ENCODE results near the gene HBG1.

DNA sequence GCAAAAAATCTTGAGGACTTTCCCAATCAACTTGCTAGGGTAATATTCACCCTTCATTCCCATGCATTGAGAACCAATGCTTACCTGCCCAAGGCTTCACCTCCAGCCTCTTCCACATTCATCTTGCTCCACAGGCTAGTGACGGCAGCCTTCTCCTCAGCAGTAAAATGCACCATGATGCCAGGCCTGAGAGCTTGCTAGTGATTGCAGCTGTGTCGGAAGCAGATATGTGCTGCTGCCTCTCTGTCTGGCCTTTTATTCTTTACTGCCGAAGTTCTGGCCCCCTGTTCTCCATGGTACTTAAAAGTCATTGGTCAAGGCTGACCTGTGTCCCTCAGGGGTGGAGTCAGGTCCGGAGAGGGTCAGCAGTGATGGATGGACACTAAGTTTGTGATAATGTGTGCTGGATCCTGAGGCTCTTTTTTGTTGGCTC is 20.1 kb upstream of the HBG1 start, which contains the start of gene HBE1:
- TF ChIP-seq, protein P1, sequence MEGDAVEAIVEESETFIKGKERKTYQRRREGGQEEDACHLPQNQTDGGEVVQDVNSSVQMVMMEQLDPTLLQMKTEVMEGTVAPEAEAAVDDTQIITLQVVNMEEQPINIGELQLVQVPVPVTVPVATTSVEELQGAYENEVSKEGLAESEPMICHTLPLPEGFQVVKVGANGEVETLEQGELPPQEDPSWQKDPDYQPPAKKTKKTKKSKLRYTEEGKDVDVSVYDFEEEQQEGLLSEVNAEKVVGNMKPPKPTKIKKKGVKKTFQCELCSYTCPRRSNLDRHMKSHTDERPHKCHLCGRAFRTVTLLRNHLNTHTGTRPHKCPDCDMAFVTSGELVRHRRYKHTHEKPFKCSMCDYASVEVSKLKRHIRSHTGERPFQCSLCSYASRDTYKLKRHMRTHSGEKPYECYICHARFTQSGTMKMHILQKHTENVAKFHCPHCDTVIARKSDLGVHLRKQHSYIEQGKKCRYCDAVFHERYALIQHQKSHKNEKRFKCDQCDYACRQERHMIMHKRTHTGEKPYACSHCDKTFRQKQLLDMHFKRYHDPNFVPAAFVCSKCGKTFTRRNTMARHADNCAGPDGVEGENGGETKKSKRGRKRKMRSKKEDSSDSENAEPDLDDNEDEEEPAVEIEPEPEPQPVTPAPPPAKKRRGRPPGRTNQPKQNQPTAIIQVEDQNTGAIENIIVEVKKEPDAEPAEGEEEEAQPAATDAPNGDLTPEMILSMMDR (conservative IDR thresholded peaks at IDR 0.05; ENCODE audit: low read depth, low read length) = no peak
- TF ChIP-seq EZH2phosphoT487 (IDR thresholded peaks at IDR 0.05; ENCODE audit: borderline replicate concordance, low read length) (no peak), EZH2 (IDR thresholded peaks at IDR 0.05; ENCODE audit: low read length, unreplicated experiment) (no peak)
